Liver (tissue), 9 donors: ENCODE measurements around the gene CD47. TPM values are rescaled to one million over a fixed set of nuclear protein-coding genes. Genes with fewer than 3 reads are reported as not detected.

ENCODE experiments used
- DNase-seq: peaks from one replicate; pipeline ENCODE4 v3.0.0-alpha.2; 2017; ENCODE audit warnings: low spot score
- H3K27ac ChIP-seq, 2 donors: one replicate each; pipeline ENCODE4 v1.7.0; 2013; ENCODE audit warnings: inconsistent platforms in 2 of 2, low read length in 2 of 2, control low read depth in 1 of 2, low read depth in 1 of 2, mild to moderate bottlenecking in 1 of 2
- H3K27me3 ChIP-seq, 4 donors: one replicate each; pipeline versions ENCODE4 v1.6.1 to v1.7.0; 2013; ENCODE audit warnings: low read length in 3 of 4, inconsistent platforms in 1 of 4, mild to moderate bottlenecking in 1 of 4, moderate library complexity in 1 of 4; ENCODE audit not compliant: control insufficient read depth in 4 of 4, insufficient read depth in 4 of 4
- H3K36me3 ChIP-seq, 4 donors: one replicate each; pipeline versions ENCODE4 v1.6.1 to v1.7.0; 2013; ENCODE audit warnings: low read length in 3 of 4, mild to moderate bottlenecking in 3 of 4, low read depth in 1 of 4, moderate library complexity in 1 of 4; ENCODE audit not compliant: control insufficient read depth in 4 of 4, insufficient read depth in 3 of 4
- H3K4me1 ChIP-seq, 4 donors: one replicate each; pipeline versions ENCODE4 v1.6.1 to v1.7.0; 2013; ENCODE audit warnings: low read length in 3 of 4, mild to moderate bottlenecking in 3 of 4, moderate library complexity in 1 of 4; ENCODE audit not compliant: control insufficient read depth in 4 of 4, insufficient read depth in 4 of 4
- H3K4me3 ChIP-seq, 3 donors: one replicate each; pipeline versions ENCODE4 v1.6.1 to v1.7.0; 2013; ENCODE audit warnings: low read length in 3 of 3, control low read depth in 1 of 3, low read depth in 1 of 3, mild to moderate bottlenecking in 1 of 3
- H3K9ac ChIP-seq, 2 donors: one replicate each; pipeline ENCODE4 v1.7.0; 2013; ENCODE audit warnings: low read length in 2 of 2, mild to moderate bottlenecking in 2 of 2, moderate library complexity in 2 of 2, control low read depth in 1 of 2, low read depth in 1 of 2
- H3K9me3 ChIP-seq, 4 donors: one replicate each; pipeline versions ENCODE4 v1.6.1 to v1.7.0; 2013; ENCODE audit warnings: low read length in 3 of 4; ENCODE audit not compliant: control insufficient read depth in 4 of 4
- CTCF ChIP-seq: fragments of 150-350 bp; IDR thresholded peaks from 2 replicates; pipeline ENCODE4 v1.5.1; 2017; ENCODE audit warnings: improper control_type of control experiment, low read depth, low read length; ENCODE audit not compliant: missing input control
- FOXA1 ChIP-seq: IDR thresholded peaks from 2 replicates; pipeline ENCODE4 v1.6.1; 2016; ENCODE audit warnings: antibody characterized with exemption
- FOXA2 ChIP-seq: IDR thresholded peaks from 2 replicates; pipeline ENCODE4 v1.6.1; 2016; ENCODE audit warnings: antibody characterized with exemption
- GABPA ChIP-seq, 2 donors: IDR thresholded peaks in 1 of 2; conservative IDR thresholded peaks in 1 of 2; 2 replicates each; pipeline ENCODE4 v1.6.1; 2016; ENCODE audit warnings: antibody characterized with exemption in 2 of 2, mild to moderate bottlenecking in 1 of 2, moderate library complexity in 1 of 2
- HNF4A ChIP-seq, 2 donors: conservative IDR thresholded peaks; 2 replicates each; pipeline ENCODE4 v1.6.1; 2016; ENCODE audit warnings: antibody characterized with exemption in 2 of 2, mild to moderate bottlenecking in 2 of 2
- HNF4G ChIP-seq: IDR thresholded peaks from 2 replicates; pipeline ENCODE4 v1.6.1; 2016; ENCODE audit warnings: antibody characterized with exemption
- NR2F2 ChIP-seq: IDR thresholded peaks from 2 replicates; pipeline ENCODE4 v1.6.1; 2016; ENCODE audit warnings: antibody characterized with exemption
- RAD21 ChIP-seq, 2 donors: IDR thresholded peaks; 2 replicates each; pipeline ENCODE4 v1.6.1; 2016; ENCODE audit warnings: antibody characterized with exemption in 2 of 2, mild to moderate bottlenecking in 2 of 2
- RXRA ChIP-seq, 2 donors: IDR thresholded peaks; 2 replicates each; pipeline ENCODE4 v1.6.1; 2017 to 2018; ENCODE audit warnings: antibody characterized with exemption in 2 of 2, mild to moderate bottlenecking in 1 of 2
- SP1 ChIP-seq: IDR thresholded peaks from 2 replicates; pipeline ENCODE4 v1.6.1; 2018; ENCODE audit warnings: antibody characterized with exemption, mild to moderate bottlenecking
- TAF1 ChIP-seq: conservative IDR thresholded peaks from 2 replicates; pipeline ENCODE4 v1.6.1; 2016; ENCODE audit warnings: antibody characterized with exemption, mild to moderate bottlenecking
- YY1 ChIP-seq: IDR thresholded peaks from 2 replicates; pipeline ENCODE4 v1.6.1; 2016; ENCODE audit warnings: antibody characterized with exemption, mild to moderate bottlenecking
- whole genome bisulfite sequencing: extraction: QIAGEN DNeasy Blood & Tissue Kit; methylation state at CpG from one replicate; pipeline ENCODE4 v1.1.7; 2013; 5-methylcytosine and 5-hydroxymethylcytosine counted together
- polyA plus RNA-seq, 2 donors: library from polyadenylated mRNA; stranded (reverse) in 1 of 2; unstranded in 1 of 2; fragments of 200-250 nt in 1 of 2; fragments of >200 nt in 1 of 2; fragmentation: Nextera tagmentation in 1 of 2; extraction: Ambion mirVana in 1 of 2; gene quantifications; one replicate each; pipeline versions ENCODE4 v1.2.1 to v1.2.3, GENCODE V29; 2013 to 2015
- total RNA-seq, 2 donors: library from RNA; depleted of rRNA; stranded (reverse); fragments of >200 nt; gene quantifications; one replicate each; pipeline ENCODE4 v1.2.3, GENCODE V29; 2014
- TF ChIP-seq, protein P1 (sequence below): IDR thresholded peaks from 2 replicates; pipeline ENCODE4 v1.6.1; 2016; ENCODE audit warnings: antibody characterized with exemption
- TF ChIP-seq, protein P2 (sequence below): IDR thresholded peaks from 2 replicates; pipeline ENCODE4 v1.6.1; 2016; ENCODE audit warnings: antibody characterized with exemption
- TF ChIP-seq, protein P3 (sequence below): IDR thresholded peaks from 2 replicates; pipeline ENCODE4 v1.6.1; 2016; ENCODE audit warnings: antibody characterized with exemption, mild to moderate bottlenecking
- donor health status: healthy.
- donor health status: healthy.
- donor health status: healthy.
- donor health status: healthy.
- donor health status: healthy.

The CD47 gene
- total and polyA plus RNA-seq, 4 donors: 23.4 to 39.5 (median 33.9) TPM

DNA sequence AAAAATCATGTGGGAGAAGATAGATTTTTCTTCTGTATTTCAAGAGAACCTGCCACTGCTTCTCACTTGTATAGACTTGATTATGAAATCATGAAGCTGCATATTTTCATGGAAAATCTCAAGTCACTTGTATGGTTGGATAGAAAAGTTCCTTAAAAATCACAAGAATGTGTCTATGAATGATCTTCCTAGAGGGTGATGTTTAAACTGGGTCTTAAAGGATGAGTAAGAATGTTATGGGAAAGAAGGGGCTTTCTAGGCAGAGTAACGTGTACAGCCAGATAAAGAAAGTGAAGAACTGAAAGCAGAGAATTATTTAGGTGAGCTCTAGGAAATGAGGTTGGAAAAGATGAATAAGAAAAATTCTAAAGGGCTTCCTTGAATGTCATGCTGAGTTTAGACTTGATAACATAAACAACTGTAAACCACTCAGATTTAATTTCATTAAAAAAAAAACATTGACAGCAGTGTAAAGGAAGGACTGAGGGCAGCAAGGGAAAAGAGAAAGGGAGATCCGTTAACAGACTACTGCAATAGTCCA is 5.0 kb downstream of the CD47 start:
- H3K4me1 ChIP-seq: peaks cover 0 to 13% (median 12%) of the 10 kb centered on the region in 4 donors
- 88% methylated on average over 2 of the region's 2 CpGs for WGBS

More for the DNA sequence above, 5.0 kb downstream of the CD47 start:
- no peaks in the 10 kb centered on the region for H3K36me3 ChIP-seq
- no peak overlapping the region for H3K4me3 ChIP-seq
- TF ChIP-seq RAD21 (IDR thresholded peaks at IDR 0.05) (no peak), SP1 (no peak), GABPA (IDR thresholded peaks at IDR 0.05 in 1 of 2, conservative IDR thresholded peaks at IDR 0.05 in 1 of 2) (no peak), HNF4G (no peak), NR2F2 (no peak), CTCF (no peak), FOXA1 (no peak), FOXA2 (no peak), TAF1 (no peak), HNF4A (conservative IDR thresholded peaks at IDR 0.05) (no peak), YY1 (no peak), RXRA (IDR thresholded peaks at IDR 0.05) (no peak)
- TF ChIP-seq, protein P1, sequence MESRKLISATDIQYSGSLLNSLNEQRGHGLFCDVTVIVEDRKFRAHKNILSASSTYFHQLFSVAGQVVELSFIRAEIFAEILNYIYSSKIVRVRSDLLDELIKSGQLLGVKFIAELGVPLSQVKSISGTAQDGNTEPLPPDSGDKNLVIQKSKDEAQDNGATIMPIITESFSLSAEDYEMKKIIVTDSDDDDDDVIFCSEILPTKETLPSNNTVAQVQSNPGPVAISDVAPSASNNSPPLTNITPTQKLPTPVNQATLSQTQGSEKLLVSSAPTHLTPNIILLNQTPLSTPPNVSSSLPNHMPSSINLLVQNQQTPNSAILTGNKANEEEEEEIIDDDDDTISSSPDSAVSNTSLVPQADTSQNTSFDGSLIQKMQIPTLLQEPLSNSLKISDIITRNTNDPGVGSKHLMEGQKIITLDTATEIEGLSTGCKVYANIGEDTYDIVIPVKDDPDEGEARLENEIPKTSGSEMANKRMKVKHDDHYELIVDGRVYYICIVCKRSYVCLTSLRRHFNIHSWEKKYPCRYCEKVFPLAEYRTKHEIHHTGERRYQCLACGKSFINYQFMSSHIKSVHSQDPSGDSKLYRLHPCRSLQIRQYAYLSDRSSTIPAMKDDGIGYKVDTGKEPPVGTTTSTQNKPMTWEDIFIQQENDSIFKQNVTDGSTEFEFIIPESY: no peak
- TF ChIP-seq, protein P2, sequence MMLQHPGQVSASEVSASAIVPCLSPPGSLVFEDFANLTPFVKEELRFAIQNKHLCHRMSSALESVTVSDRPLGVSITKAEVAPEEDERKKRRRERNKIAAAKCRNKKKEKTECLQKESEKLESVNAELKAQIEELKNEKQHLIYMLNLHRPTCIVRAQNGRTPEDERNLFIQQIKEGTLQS: no peak
- TF ChIP-seq, protein P3, sequence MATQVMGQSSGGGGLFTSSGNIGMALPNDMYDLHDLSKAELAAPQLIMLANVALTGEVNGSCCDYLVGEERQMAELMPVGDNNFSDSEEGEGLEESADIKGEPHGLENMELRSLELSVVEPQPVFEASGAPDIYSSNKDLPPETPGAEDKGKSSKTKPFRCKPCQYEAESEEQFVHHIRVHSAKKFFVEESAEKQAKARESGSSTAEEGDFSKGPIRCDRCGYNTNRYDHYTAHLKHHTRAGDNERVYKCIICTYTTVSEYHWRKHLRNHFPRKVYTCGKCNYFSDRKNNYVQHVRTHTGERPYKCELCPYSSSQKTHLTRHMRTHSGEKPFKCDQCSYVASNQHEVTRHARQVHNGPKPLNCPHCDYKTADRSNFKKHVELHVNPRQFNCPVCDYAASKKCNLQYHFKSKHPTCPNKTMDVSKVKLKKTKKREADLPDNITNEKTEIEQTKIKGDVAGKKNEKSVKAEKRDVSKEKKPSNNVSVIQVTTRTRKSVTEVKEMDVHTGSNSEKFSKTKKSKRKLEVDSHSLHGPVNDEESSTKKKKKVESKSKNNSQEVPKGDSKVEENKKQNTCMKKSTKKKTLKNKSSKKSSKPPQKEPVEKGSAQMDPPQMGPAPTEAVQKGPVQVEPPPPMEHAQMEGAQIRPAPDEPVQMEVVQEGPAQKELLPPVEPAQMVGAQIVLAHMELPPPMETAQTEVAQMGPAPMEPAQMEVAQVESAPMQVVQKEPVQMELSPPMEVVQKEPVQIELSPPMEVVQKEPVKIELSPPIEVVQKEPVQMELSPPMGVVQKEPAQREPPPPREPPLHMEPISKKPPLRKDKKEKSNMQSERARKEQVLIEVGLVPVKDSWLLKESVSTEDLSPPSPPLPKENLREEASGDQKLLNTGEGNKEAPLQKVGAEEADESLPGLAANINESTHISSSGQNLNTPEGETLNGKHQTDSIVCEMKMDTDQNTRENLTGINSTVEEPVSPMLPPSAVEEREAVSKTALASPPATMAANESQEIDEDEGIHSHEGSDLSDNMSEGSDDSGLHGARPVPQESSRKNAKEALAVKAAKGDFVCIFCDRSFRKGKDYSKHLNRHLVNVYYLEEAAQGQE: no peak
- H3K9ac ChIP-seq: no peak overlapping the region
- no peak overlapping the region for H3K27ac ChIP-seq
- H3K27me3 ChIP-seq: no peaks in the 10 kb centered on the region
- DNase-seq: no peak
- no peaks in the 10 kb centered on the region for H3K9me3 ChIP-seq
